ENCODE results near the gene NCOA1. TPM values are rescaled to one million over a fixed set of nuclear protein-coding genes. Genes with fewer than 3 reads are reported as not detected.

Gene NCOA1
- total and polyA plus RNA-seq, 2 of the 4 experiments (the other 2 are of a cell fraction): 6.7 to 11.3 TPM

- Histone ChIP-seq H2BK20ac (ENCODE audit: low read depth, low read length) (no peak overlapping the region), H4K20me1 (ENCODE audit: insufficient read depth, low read length) (no peaks in the 10 kb centered on the region), H3K56ac (ENCODE audit: extremely low read depth, insufficient read depth, low read length) (no peak overlapping the region), H3K9me1 (ENCODE audit: insufficient read depth, low read length) (no peaks in the 10 kb centered on the region), H3K27ac (ENCODE audit: insufficient read depth, low read length) (no peak overlapping the region), H3K23ac (ENCODE audit: low read depth, low read length) (no peak overlapping the region), H4K91ac (ENCODE audit: insufficient read depth, low read depth, low read length) (no peak overlapping the region), H3K4me2 (ENCODE audit: low read depth, low read length) (no peak overlapping the region), H2BK5ac (ENCODE audit: low read depth, low read length, poor library complexity, severe bottlenecking) (no peak overlapping the region), H2AK9ac (replicated peaks; ENCODE audit: low read depth, low read length, poor library complexity) (no peak overlapping the region), H3K27me3 (ENCODE audit: control insufficient read depth, insufficient read depth, low read length) (no peaks in the 10 kb centered on the region), H2AK5ac (ENCODE audit: low read depth, low read length) (no peak overlapping the region), H3K4me1 (ENCODE audit: control insufficient read depth, insufficient read depth, low read length) (no peaks in the 10 kb centered on the region), H4K5ac (ENCODE audit: low read depth, low read length) (no peak overlapping the region), H2AFZ (replicated peaks; ENCODE audit: low read length, poor library complexity) (no peak overlapping the region), H3K14ac (replicated peaks; ENCODE audit: low read depth, low read length) (no peak overlapping the region), H3K4ac (ENCODE audit: low read depth, low read length) (no peak overlapping the region), H2BK120ac (ENCODE audit: low read depth, low read length) (no peak overlapping the region), H3K4me3 (ENCODE audit: insufficient read depth, low read depth, low read length) (no peak overlapping the region), H4K8ac (ENCODE audit: low read depth in 2 of 2, low read length in 2 of 2) (no peak overlapping the region), H3K9ac (ENCODE audit: low read depth, low read length) (no peak overlapping the region), H3K36me3 (ENCODE audit: control insufficient read depth, insufficient read depth, low read length) (no peaks in the 10 kb centered on the region), H3K18ac (ENCODE audit: low read depth, low read length) (no peak overlapping the region), H2BK15ac (ENCODE audit: low read depth, low read length) (no peak overlapping the region), H3K79me1 (ENCODE audit: low read depth in 1 of 2, low read length in 2 of 2) (peaks cover 0 to under 1% of the 10 kb centered on the region in 2 experiments; a peak in 2 of 4 replicates), H3K9me3 (ENCODE audit: control insufficient read depth, insufficient read depth, low read length) (no peaks in the 10 kb centered on the region)
- POLR2A ChIA-PET (ENCODE audit: unreplicated experiment): no interaction called here
- intact Hi-C loops (cut with micrococcal nuclease): no loop called here
- CTCF ChIA-PET: no interaction called here
- no CpG with 5 or more reads among the region's 1 CpG for WGBS, 2 experiments (ENCODE audit: extremely low coverage in 2 of 2, insufficient read length in 1 of 2)
- no peak for DNase-seq
- ATAC-seq (ENCODE audit: low read depth): no peak
- in situ Hi-C loops (cut with MboI; ENCODE audit: low sequenced_read_pairs): no loop called here
- BruUV-seq (replicated peaks): no TSS peak
- TF ChIP-seq MAFK (IDR thresholded peaks at IDR 0.05; ENCODE audit: low read depth, low read length) (no peak), SMC3 (IDR thresholded peaks at IDR 0.05; ENCODE audit: low read depth, low read length) (no peak), BHLHE40 (IDR thresholded peaks at IDR 0.05; ENCODE audit: low read depth, low read length) (no peak), MAZ (IDR thresholded peaks at IDR 0.05; ENCODE audit: borderline replicate concordance, low read depth, low read length) (no peak), RAD21 (IDR thresholded peaks at IDR 0.05; ENCODE audit: low read length) (no peak), NFE2L2 (IDR thresholded peaks at IDR 0.05; ENCODE audit: low read depth, low read length) (no peak), CEBPB (IDR thresholded peaks at IDR 0.05; ENCODE audit: low read depth, low read length) (no peak), CHD1 (IDR thresholded peaks at IDR 0.05; ENCODE audit: low read depth, low read length) (no peak), POLR2A (IDR thresholded peaks at IDR 0.05; ENCODE audit: low read depth, low read length) (no peak), RCOR1 (IDR thresholded peaks at IDR 0.05; ENCODE audit: insufficient replicate concordance, low read length) (no peak), RFX5 (IDR thresholded peaks at IDR 0.05; ENCODE audit: low read depth, low read length) (no peak), FOS (IDR thresholded peaks at IDR 0.05; ENCODE audit: low read depth, low read length) (no peak), MXI1 (IDR thresholded peaks at IDR 0.05; ENCODE audit: borderline replicate concordance, low read depth, low read length) (no peak), ELK1 (IDR thresholded peaks at IDR 0.05; ENCODE audit: borderline replicate concordance, low read depth, low read length) (no peak)
- TF ChIP-seq, protein P1, sequence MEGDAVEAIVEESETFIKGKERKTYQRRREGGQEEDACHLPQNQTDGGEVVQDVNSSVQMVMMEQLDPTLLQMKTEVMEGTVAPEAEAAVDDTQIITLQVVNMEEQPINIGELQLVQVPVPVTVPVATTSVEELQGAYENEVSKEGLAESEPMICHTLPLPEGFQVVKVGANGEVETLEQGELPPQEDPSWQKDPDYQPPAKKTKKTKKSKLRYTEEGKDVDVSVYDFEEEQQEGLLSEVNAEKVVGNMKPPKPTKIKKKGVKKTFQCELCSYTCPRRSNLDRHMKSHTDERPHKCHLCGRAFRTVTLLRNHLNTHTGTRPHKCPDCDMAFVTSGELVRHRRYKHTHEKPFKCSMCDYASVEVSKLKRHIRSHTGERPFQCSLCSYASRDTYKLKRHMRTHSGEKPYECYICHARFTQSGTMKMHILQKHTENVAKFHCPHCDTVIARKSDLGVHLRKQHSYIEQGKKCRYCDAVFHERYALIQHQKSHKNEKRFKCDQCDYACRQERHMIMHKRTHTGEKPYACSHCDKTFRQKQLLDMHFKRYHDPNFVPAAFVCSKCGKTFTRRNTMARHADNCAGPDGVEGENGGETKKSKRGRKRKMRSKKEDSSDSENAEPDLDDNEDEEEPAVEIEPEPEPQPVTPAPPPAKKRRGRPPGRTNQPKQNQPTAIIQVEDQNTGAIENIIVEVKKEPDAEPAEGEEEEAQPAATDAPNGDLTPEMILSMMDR (conservative IDR thresholded peaks at IDR 0.05; ENCODE audit: low read depth, low read length): no peak
- TF ChIP-seq, protein P2, sequence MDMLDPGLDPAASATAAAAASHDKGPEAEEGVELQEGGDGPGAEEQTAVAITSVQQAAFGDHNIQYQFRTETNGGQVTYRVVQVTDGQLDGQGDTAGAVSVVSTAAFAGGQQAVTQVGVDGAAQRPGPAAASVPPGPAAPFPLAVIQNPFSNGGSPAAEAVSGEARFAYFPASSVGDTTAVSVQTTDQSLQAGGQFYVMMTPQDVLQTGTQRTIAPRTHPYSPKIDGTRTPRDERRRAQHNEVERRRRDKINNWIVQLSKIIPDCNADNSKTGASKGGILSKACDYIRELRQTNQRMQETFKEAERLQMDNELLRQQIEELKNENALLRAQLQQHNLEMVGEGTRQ (IDR thresholded peaks at IDR 0.05; ENCODE audit: low read depth, low read length): no peak
- dilution Hi-C loops (cut with HindIII; ENCODE audit: low sequenced_read_pairs, unreplicated experiment): no loop called here
Observed at GRCh38 chr2:24618680-24619079, 127.6 kb downstream of the NCOA1 start.

Data from IMR-90 (cell line).